A204.1 (cell line): Measurements from ENCODE around the gene BRINP3.

Source experiments
- FAIRE-seq: peaks from 2 replicates; lab custom pipeline; 2012; peaks lifted over from hg19 to GRCh38; lab: Jason Lieb, UNC

Gene BRINP3

DNA sequence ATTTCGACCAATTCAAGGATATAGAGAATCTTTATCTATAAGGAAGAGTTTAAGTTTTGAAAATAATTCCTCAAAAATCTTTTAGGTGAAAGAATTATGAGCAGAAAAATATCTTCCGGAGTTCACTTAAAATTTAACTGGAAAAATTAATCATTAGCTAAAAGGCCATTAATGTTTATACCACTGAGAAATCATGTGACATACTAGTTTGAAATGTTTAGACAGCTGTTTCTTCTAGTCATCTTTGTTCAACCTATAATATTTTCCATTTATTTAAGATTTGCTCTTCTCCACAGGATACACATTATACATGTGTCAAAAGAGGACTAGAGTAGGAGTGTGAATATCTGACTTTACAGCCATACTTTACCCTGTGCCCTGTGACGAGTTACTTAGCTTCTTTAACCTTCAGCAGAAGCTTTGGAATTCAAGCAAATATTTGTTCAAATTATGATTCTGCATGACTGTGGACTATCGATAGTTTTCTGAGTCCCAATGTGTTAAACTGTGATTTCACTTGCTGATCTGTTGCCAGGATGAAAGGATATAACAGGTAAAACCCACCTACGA is 374.8 kb downstream of the BRINP3 start:
- FAIRE-seq, result no peak

DNA sequence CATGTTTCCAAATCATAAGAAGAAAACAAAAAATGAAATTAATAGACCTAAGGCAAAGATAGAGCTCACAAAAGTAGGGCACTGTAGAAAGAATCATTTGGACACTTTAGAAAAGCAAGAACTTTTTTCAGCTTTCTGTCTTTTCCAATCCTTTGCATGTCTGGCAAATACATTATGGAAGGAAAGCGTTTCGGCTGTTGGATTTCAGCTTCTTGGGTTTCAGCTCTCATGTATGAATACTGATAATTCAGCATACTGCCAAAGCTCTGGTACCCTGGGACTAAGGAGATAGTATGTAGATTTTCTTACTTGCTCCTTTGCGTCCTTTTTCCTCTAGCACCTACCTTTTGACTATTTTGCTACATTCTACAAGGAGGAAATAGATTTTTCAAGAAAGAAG is 375.9 kb downstream of the BRINP3 start:
- FAIRE-seq, result no peak

GRCh38 chr1:190098756-190099155 is 378.9 kb downstream of the BRINP3 start:
- no peak for FAIRE-seq

- no peak for FAIRE-seq
Measured at GRCh38 chr1:190098107-190098506, 379.6 kb downstream of the BRINP3 start.

- FAIRE-seq, result no peak
Measured at GRCh38 chr1:190095596-190095995, 382.1 kb downstream of the BRINP3 start.

DNA sequence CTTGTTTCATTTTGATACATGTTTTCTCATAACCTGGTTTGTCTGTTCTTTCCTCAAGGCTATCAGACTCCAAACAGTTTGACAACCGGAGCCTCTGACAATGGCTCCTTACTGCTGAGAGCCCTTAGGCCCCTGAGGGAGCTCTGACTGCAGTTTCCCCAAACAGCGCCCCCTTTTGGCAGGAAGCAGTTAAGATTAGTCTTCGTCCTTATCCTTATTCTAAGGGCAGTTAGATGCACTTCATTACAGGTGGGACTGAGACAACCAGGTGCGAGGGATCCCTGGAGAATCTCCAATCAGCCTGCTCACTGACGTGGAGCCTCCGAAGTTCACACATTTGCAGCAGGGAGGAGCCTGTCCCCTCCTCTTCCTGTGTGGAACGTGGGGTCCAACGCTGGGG is 393.1 kb downstream of the BRINP3 start:
- no peak for FAIRE-seq

- no peak for FAIRE-seq
Measured at GRCh38 chr1:190068304-190068703, 409.4 kb downstream of the BRINP3 start.

DNA sequence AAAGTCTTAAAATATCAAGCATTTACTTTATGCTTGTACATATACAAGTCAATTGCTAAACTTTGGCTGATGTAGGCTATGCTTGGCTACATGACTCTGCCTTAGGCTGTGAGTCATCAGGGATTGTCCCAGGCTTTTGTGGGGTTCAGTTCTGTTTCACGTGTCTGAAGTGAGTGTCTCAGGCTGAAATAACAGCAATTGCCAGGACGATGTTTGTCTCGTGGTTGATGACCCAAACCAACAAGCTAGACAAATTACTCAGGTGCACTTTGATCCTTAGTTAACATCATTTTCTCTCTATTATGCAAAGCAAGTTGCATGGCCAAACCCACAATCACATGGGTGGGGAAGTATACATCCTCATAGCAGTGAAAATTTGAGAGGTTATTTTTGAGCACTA is 410.1 kb downstream of the BRINP3 start:
- no peak for FAIRE-seq

GRCh38 chr1:190066011-190066410 is 411.7 kb downstream of the BRINP3 start:
- FAIRE-seq, result no peak

GRCh38 chr1:190049314-190049713 is 428.4 kb downstream of the BRINP3 start:
- no peak for FAIRE-seq
